Panc1 (cell line): Measurements from ENCODE around the gene DPEP2.

Experiments used
- CTCF ChIP-seq: fragments of 450-650 bp; IDR thresholded peaks from 2 replicates; pipeline ENCODE4 v1.5.1; 2017; ENCODE audit warnings: mild to moderate bottlenecking
- POLR2AphosphoS5 ChIP-seq: IDR thresholded peaks from 2 replicates; pipeline ENCODE4 v1.6.1; 2012; ENCODE audit warnings: mild to moderate bottlenecking, low read depth, low read length, moderate library complexity
- REST ChIP-seq, 2 experiments: IDR thresholded peaks; 2 replicates each; pipeline ENCODE4 v1.6.1; 2011 to 2012; ENCODE audit warnings: low read depth in 2 of 2, control low read depth in 1 of 2, low read length in 1 of 2, mild to moderate bottlenecking in 1 of 2, moderate library complexity in 1 of 2; ENCODE audit not compliant: insufficient read depth in 1 of 2
- SIN3A ChIP-seq: IDR thresholded peaks from 2 replicates; pipeline ENCODE4 v1.6.1; 2012; ENCODE audit warnings: low read depth, mild to moderate bottlenecking, low read length, moderate library complexity, borderline replicate concordance; ENCODE audit not compliant: insufficient read depth
- TCF7L2 ChIP-seq: IDR thresholded peaks from 2 replicates; pipeline ENCODE4 v1.6.1; 2011; ENCODE audit warnings: mild to moderate bottlenecking, low read depth, low read length, inconsistent platforms

GRCh38 chr16:67990018-67990386, 9.3 kb downstream of the DPEP2 start:
- no peak for TF ChIP-seq POLR2AphosphoS5
- no peak for TF ChIP-seq CTCF
- TF ChIP-seq REST (IDR thresholded peaks at IDR 0.05; ENCODE audit: insufficient read depth in 1 of 2, low read depth in 2 of 2, low read length in 1 of 2): no peak
- TF ChIP-seq SIN3A: no peak
- TF ChIP-seq TCF7L2: no peak
